ENCODE data around the gene KCNK6.
A peak's percentile ranks its signal among the peaks of the same experiment; 100 is the strongest.

The KCNK6 gene

DNA sequence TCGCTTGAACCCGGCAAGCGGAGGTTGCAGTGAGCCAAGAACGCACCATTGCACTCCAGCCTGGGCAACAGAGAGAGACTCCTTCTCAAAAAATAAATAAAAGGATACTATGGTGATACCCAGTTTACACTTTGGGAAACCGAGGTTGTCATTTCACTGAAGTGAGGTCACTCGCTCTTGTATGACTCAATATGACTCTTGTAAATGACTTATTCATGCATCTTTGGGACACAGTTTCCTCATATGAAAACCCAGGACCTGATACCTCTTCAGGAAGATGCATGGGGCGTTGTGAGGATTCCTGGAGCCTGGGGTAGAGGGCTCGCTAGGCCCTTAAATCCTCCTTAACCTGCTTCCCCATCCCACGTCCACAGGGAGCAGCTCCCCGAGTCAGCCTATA is 59.2 kb downstream of the KCNK6 start:
- peaks cover 100% of the 10 kb centered on the region for H3K36me3 Mint-ChIP-seq

DNA sequence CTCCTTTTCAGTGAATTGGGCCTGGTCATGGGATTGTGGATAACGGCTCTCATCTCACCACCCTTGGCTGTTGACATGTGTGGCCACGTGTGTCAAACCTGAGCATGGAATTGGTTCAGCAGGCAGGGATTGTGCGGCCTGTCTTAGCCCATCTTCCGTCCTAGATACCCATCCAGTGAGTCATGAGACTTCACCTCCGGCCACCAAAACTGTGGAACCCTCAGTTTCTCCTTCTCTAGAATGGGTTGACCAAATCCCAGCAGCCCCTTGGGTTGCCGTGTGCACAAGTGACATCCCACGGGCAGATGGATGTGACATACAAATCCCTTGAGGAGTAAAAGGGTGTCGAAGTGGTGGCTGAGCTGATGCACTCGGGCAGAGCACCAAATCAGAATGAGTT is 61.5 kb downstream of the KCNK6 start:
- Mint-ChIP-seq H3K4me1 (peaks cover 23% of the 10 kb centered on the region), H3K4me3 (no peak overlapping the region), H3K27ac (peak overlapping the region; percentile 52), H3K9me3 (no peaks in the 10 kb centered on the region), H3K36me3 (peaks cover 95% of the 10 kb centered on the region)
- ATAC-seq (no peak), DNase-seq (ENCODE audit: low spot score in 2 of 2) (no peak)

More for the DNA sequence above, 59.2 kb downstream of the KCNK6 start:
- ATAC-seq (no peak), DNase-seq (ENCODE audit: low spot score in 2 of 2) (no peak)
- H3K4me3 Mint-ChIP-seq, result no peak overlapping the region
- H3K9me3 Mint-ChIP-seq, result no peaks in the 10 kb centered on the region
- H3K27ac Mint-ChIP-seq, result no peak overlapping the region
- H3K4me1 Mint-ChIP-seq, result peaks cover 39% of the 10 kb centered on the region
